HG02870 (cell line): ENCODE measurements around the gene DOCK3.
"Not testable (repeated sequence)": the region's sequence is repeated elsewhere in the genome, so short reads cannot be mapped to it uniquely, and the experiment has no call there.

Source experiments
- ATAC-seq: cut with Tn5 transposase; IDR thresholded peaks from one replicate; pipeline ENCODE4 v1.9.1; 2021; ENCODE audit warnings: mild to moderate bottlenecking, moderate library complexity; ENCODE audit not compliant: unreplicated experiment

The DOCK3 gene

GRCh38 chr3:51176923-51177322 lies 502.2 kb downstream of the DOCK3 start:
- no peak for ATAC-seq

GRCh38 chr3:51186446-51186845 lies 511.7 kb downstream of the DOCK3 start:
- not testable (repeated sequence) for ATAC-seq

GRCh38 chr3:51190199-51190598 lies 515.5 kb downstream of the DOCK3 start:
- no peak for ATAC-seq

GRCh38 chr3:51190827-51191226 lies 516.1 kb downstream of the DOCK3 start:
- no peak for ATAC-seq

GRCh38 chr3:51191768-51192167 lies 517.0 kb downstream of the DOCK3 start:
- ATAC-seq, result no peak

GRCh38 chr3:51198477-51198876 lies 523.8 kb downstream of the DOCK3 start:
- no peak for ATAC-seq

GRCh38 chr3:51199296-51199695 lies 524.6 kb downstream of the DOCK3 start:
- not testable (repeated sequence) for ATAC-seq

- no peak for ATAC-seq
These were observed 541.6 kb downstream of the DOCK3 start for GRCh38 chr3:51216291-51216690.

GRCh38 chr3:51221959-51222358 lies 547.2 kb downstream of the DOCK3 start:
- ATAC-seq, result no peak

GRCh38 chr3:51224283-51224682 lies 549.6 kb downstream of the DOCK3 start:
- no peak for ATAC-seq

GRCh38 chr3:51224843-51225242 lies 550.1 kb downstream of the DOCK3 start:
- no peak for ATAC-seq

GRCh38 chr3:51242939-51243338 lies 568.2 kb downstream of the DOCK3 start:
- ATAC-seq, result no peak

- ATAC-seq, result no peak
These were observed 569.2 kb downstream of the DOCK3 start for GRCh38 chr3:51243924-51244323.

GRCh38 chr3:51245867-51246266 lies 571.1 kb downstream of the DOCK3 start:
- ATAC-seq, result no peak

GRCh38 chr3:51257870-51258269 lies 583.1 kb downstream of the DOCK3 start:
- no peak for ATAC-seq

GRCh38 chr3:51264166-51264565 lies 589.4 kb downstream of the DOCK3 start:
- not testable (repeated sequence) for ATAC-seq

- no peak for ATAC-seq
These were observed 593.4 kb downstream of the DOCK3 start for GRCh38 chr3:51268132-51268531.

- no peak for ATAC-seq
These were observed 594.7 kb downstream of the DOCK3 start for GRCh38 chr3:51269466-51269865.

GRCh38 chr3:51270559-51270958 lies 595.8 kb downstream of the DOCK3 start:
- ATAC-seq, result no peak

- no peak for ATAC-seq
These were observed 596.4 kb downstream of the DOCK3 start for GRCh38 chr3:51271172-51271571.

- ATAC-seq, result no peak
These were observed 599.3 kb downstream of the DOCK3 start for GRCh38 chr3:51274052-51274451.

- ATAC-seq, result no peak
These were observed 600.5 kb downstream of the DOCK3 start for GRCh38 chr3:51275111-51275805.

GRCh38 chr3:51276046-51276445 lies 601.3 kb downstream of the DOCK3 start:
- no peak for ATAC-seq
